ENCODE results near the gene SELENON. TPM values are rescaled to one million over a fixed set of nuclear protein-coding genes. Genes with fewer than 3 reads are reported as not detected.

SELENON gene
- total and polyA plus RNA-seq, 2 of the 13 experiments (the other 11 are each of a cell fraction or from before 2014, with no cell fraction given), result 3.8 to 8.0 TPM

DNA sequence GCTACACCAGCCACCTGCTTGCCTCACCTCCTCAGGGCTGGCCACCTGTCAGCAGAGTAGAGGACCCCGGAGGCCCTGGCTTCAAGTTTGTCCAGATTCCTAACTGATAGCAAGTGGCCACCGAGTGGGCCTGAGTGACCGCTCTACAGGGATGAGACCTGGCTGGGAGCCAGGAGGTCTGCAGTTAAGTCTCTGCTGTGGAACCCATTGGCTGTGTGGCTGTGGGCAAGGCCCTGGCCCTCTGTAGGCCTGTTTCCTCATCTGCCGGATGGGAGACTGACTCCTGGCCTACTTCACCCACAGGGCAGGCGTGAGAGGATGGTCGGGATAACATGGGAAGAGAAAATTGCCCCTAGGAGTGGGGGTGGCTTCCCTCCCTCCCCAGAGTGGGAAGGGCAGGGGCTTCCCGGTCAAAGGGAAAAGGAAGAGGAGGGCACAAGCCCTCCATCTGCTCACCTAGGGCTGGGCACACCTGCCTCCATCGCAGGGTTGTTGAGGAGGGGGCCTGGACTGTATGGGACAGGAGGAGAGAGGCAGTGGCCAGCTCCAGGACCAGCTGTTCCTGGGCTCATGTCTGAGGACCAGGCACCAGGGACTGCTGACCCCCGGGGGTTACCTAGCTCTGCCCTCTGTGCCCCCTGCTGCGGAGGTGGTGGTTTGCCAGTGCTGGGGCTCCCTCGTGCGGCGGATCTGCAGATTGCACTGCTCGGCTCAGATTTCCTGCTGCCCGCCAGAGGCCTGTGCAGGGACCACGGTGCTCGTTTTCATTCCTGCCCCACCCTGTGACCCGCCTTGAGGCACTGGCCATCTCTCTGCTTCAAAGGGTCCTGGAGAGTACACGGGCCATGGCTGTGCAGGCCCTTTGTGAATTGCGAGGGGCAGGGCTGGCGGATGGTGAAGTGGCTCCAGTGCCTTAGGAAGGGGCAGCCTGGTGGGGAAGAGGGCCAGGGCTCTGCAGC lies 10.6 kb downstream of the SELENON start:
- ChIA-PET POLR2A (interaction anchor here (2.5 kb wide), 1 partner anchor 9 kb away, joined by 10 read pairs; the partner anchor contains the start of gene MTFR1L), CTCF (ENCODE audit: low intra/inter-chr PET ratio, low total read pairs) (interaction anchor here (0.9 to 2.2 kb wide), 4 partner anchors 14 to 307 kb away, joined by 3 to 9 read pairs (median 4); no protein-coding TSS in a partner anchor)
- intact Hi-C loops (cut with micrococcal nuclease; ENCODE audit: unreplicated experiment) (no loop called here), in situ Hi-C loops (cut with HindIII; ENCODE audit: extremely low pct_ligation_motif_present, low pct_unique_long_range_greater_than_20kb) (loop anchor here (25.0 kb wide), 1 partner anchor 198 kb away; the partner anchor contains the start of gene MAN1C1)
- no peak overlapping the region for H3K4me2 ChIP-seq (ENCODE audit: low read depth, low read length)
- H3K9ac ChIP-seq (ENCODE audit: insufficient read depth, low read depth, low read length), result no peak overlapping the region
- H3K36me3 ChIP-seq (replicated peaks in 1 of 2; ENCODE audit: control insufficient read depth in 1 of 2, insufficient read depth in 2 of 2, low read length in 2 of 2), result no peaks in the 10 kb centered on the region
- no peaks in the 10 kb centered on the region for H3K9me3 ChIP-seq (ENCODE audit: low read length)
- H3K4me1 ChIP-seq (ENCODE audit: insufficient read depth, low read length), result no peaks in the 10 kb centered on the region
- ATAC-seq (peak; percentile 81), FAIRE-seq (no peak), DNase-seq (ENCODE audit: low spot score) (peak; percentile 25)
- H3K27me3 ChIP-seq (ENCODE audit: control insufficient read depth in 1 of 2, insufficient read depth in 2 of 2, low read length in 2 of 2), result no peaks in the 10 kb centered on the region
- WGBS (ENCODE audit: low lambda C conversion rate), result 81% methylated on average over 4 of the region's 21 CpGs
- no peak overlapping the region for H3K27ac ChIP-seq (ENCODE audit: extremely low read length, insufficient read depth, low read length)
- no peaks in the 10 kb centered on the region for H3K79me2 ChIP-seq (ENCODE audit: insufficient read depth, low read length)
- no peaks in the 10 kb centered on the region for H4K20me1 ChIP-seq (ENCODE audit: insufficient read depth, low read length)
- no peak overlapping the region for H3K4me3 ChIP-seq (replicated peaks in 1 of 3; ENCODE audit: insufficient read depth in 1 of 3, low read depth in 2 of 3, low read length in 3 of 3)
- no TSS peak for BruUV-seq (replicated peaks)
- no peak overlapping the region for H2AFZ ChIP-seq (ENCODE audit: low read length)
- TF ChIP-seq ZNF296 (CRISPR knock-in tag; conservative IDR thresholded peaks at IDR 0.05) (no peak), PAF1 (CRISPR knock-in tag; IDR thresholded peaks at IDR 0.05) (no peak), FLYWCH1 (CRISPR knock-in tag; IDR thresholded peaks at IDR 0.05) (no peak), DNMT1 (CRISPR knock-in tag; IDR thresholded peaks at IDR 0.05) (no peak), ZNF577 (CRISPR knock-in tag; IDR thresholded peaks at IDR 0.05; ENCODE audit: borderline replicate concordance, low read depth) (no peak), ZNF234 (CRISPR knock-in tag; conservative IDR thresholded peaks at IDR 0.05) (no peak), ZNF562 (CRISPR knock-in tag; IDR thresholded peaks at IDR 0.05; ENCODE audit: borderline replicate concordance) (no peak), ZKSCAN5 (CRISPR knock-in tag; IDR thresholded peaks at IDR 0.05) (no peak), ZNF205 (CRISPR knock-in tag; IDR thresholded peaks at IDR 0.05) (no peak), SMC3 (IDR thresholded peaks at IDR 0.05; ENCODE audit: low read length) (peak; percentile 20; the same call in 1 of the 2 replicates), ZBTB7B (CRISPR knock-in tag; IDR thresholded peaks at IDR 0.05) (no peak), KMT2A (CRISPR knock-in tag; IDR thresholded peaks at IDR 0.05) (0 out of 2 replicates have a peak, but pooled peaks have one; percentile 15), RARA (CRISPR knock-in tag; IDR thresholded peaks at IDR 0.05) (no peak), KDM4B (CRISPR knock-in tag; IDR thresholded peaks at IDR 0.05) (no peak), NFIC (IDR thresholded peaks at IDR 0.05; ENCODE audit: low read length) (no peak), NCOR1 (IDR thresholded peaks at IDR 0.05; ENCODE audit: borderline replicate concordance, low read length) (no peak)
- TF ChIP-seq, protein P1, sequence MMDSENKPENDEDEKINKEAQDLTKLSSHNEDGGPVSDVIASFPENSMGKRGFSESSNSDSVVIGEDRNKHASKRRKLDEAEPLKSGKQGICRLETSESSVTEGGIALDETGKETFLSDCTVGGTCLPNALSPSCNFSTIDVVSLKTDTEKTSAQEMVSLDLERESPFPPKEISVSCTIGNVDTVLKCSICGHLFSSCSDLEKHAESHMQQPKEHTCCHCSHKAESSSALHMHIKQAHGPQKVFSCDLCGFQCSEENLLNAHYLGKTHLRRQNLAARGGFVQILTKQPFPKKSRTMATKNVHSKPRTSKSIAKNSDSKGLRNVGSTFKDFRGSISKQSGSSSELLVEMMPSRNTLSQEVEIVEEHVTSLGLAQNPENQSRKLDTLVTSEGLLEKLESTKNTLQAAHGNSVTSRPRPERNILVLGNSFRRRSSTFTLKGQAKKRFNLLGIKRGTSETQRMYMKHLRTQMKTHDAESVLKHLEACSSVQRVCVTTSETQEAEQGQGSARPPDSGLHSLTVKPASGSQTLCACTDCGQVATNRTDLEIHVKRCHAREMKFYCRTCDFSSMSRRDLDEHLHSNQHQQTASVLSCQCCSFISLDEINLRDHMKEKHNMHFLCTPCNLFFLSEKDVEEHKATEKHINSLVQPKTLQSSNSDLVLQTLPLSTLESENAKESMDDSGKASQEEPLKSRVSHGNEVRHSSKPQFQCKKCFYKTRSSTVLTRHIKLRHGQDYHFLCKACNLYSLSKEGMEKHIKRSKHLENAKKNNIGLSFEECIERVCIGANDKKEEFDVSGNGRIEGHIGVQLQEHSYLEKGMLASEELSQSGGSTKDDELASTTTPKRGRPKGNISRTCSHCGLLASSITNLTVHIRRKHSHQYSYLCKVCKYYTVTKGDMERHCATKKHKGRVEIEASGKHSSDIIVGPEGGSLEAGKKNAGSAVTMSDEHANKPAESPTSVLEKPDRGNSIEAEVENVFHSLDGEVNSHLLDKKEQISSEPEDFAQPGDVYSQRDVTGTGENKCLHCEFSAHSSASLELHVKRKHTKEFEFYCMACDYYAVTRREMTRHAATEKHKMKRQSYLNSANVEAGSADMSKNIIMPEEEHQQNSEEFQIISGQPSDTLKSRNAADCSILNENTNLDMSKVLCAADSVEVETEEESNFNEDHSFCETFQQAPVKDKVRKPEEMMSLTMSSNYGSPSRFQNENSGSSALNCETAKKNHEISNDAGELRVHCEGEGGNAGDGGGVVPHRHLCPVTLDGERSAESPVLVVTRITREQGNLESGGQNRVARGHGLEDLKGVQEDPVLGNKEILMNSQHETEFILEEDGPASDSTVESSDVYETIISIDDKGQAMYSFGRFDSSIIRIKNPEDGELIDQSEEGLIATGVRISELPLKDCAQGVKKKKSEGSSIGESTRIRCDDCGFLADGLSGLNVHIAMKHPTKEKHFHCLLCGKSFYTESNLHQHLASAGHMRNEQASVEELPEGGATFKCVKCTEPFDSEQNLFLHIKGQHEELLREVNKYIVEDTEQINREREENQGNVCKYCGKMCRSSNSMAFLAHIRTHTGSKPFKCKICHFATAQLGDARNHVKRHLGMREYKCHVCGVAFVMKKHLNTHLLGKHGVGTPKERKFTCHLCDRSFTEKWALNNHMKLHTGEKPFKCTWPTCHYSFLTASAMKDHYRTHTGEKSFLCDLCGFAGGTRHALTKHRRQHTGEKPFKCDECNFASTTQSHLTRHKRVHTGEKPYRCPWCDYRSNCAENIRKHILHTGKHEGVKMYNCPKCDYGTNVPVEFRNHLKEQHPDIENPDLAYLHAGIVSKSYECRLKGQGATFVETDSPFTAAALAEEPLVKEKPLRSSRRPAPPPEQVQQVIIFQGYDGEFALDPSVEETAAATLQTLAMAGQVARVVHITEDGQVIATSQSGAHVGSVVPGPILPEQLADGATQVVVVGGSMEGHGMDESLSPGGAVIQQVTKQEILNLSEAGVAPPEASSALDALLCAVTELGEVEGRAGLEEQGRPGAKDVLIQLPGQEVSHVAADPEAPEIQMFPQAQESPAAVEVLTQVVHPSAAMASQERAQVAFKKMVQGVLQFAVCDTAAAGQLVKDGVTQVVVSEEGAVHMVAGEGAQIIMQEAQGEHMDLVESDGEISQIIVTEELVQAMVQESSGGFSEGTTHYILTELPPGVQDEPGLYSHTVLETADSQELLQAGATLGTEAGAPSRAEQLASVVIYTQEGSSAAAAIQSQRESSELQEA (CRISPR knock-in tag; IDR thresholded peaks at IDR 0.05; ENCODE audit: not compliant biosample characterization), result peak; percentile 44
